Activated T-helper 1 cell treated with Interleukin-2 at 50 U/mL for 16 hours (primary cell): Measurements from ENCODE around the gene CCDC149.

Experiments
- DNase-seq: peaks from one replicate; pipeline ENCODE4 v3.0.0-alpha.2; 2020; ENCODE audit warnings: low read depth

The CCDC149 gene

DNA sequence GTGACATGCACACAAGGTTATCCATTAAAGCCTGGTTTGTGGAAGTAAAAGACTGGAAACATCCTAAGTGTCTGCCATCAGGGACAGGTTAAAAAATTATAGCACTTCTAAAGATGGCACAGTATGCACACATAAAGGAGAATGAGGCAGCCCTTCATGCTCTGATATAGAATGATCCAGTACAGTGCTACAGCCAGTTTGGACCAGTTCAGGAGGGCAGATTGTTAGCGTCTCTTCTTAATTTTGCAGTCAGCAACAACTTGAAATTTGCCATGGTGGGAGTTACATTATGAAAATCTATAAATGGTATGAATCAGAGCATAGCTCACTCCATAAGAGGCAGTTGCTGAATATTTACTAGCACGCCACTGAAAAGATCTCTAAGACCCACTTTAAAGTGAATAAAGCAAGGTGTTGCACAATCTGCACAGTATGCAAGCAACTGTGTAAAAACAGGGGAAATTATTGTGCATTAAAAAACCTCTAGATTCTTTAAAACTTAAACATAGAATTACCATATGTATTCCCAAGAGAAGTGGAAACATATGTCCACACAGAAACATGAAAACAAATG, 137.7 kb downstream of the CCDC149 start:
- DNase-seq, result no peak

DNA sequence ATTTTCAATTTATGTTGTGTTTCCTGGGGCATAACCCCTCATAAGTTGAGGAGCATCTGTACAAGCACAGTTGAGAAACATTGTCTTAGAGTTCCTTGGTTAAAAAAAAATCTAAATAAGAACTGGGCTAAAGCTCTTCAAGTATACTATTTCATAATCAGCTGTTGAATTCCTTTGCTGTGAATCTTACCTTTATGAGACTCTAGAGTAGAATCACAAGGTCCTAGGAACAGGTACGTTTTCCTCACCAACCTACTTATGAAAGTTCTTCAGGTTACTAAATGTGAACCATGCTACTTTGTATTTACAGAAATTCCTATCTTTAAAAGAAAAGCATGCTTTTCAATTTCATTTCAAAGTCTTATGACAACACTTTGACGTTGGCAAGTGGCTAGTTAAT, 138.4 kb downstream of the CCDC149 start:
- no peak for DNase-seq

DNA sequence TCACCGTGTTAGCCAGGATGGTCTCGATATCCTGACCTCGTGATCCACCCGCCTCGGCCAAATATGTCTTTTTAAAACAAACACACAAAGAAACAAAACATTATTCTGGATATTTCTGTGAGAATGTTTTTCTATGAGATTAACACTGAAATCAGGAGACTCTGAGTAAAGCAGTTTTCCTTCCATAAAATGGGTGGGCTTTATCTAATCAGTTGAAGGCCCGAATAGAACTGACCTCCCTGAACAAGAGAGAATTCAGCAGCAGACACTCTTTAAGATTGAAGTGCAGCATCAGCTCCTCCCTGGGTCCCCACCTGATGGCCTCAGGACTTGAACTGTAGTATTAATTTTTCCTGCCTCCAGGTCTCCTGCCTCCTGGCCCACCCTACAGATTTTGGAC, 139.9 kb downstream of the CCDC149 start:
- DNase-seq, result no peak

DNA sequence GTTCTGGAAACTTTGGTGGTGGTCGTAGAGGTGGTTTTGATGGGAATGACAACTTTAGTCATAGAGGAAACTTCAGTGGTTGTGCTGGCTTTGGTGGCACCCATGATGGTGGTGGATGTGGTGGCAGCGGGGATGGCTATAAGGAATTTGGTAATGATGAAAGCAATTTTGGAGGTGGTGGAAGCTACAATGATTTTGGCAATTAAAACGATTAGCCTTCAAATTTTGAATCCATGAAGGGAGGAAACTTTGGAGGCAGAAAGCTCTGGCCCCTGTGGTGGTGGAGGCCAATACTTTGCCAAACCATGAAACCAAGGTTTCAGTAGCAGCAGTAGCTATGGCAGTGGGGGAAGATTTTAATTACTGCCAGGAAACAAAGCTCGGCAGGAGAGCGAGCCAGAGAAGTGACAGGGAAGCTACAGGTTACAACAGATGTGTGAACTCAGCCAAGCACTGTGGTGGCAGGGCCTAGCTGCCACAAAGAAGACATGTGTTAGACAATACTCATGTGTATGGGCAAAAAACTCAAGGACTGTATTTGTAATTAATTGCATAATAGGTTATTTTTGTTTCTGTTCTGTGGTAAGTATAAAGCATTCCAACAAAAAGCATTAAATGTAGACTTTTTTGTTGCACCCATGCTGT, 140.7 kb downstream of the CCDC149 start:
- no peak for DNase-seq

DNA sequence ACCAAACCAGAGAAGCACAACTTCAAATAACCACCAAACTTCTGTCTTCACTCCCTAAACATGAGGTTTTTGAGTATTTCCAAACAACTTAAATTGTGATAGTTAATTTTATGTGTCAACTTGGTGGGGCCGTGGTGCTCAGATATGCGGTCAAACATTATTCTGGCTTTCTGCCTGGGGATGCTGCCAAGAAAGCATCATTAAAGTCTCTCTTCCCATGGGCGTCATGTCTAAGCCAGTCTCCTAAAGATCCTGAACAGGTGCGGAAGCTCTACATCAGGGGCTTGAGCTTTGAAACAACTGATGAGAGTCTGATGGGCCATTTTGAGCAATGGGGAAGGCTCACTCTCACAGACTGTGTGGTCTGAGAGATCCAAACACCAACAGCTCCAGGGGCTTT, 141.6 kb downstream of the CCDC149 start:
- no peak for DNase-seq

DNA sequence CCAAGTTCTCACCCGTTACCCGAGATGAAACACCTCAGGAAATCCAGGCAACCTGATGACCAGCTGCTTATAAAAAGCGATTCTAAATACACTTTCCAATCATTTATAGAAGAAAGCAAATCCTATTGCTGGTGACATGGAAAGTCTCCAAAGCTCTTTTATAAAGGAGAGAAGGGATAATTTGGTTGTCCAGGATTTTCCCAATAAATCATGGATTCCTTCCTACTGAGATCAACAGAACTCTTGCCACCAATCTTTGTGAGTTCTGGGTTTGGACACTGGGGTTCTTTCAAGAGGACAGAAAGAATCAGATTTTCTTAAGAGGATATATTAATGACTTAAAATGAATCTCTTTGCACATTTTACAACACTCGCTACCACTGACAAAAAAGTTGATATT, 142.2 kb downstream of the CCDC149 start:
- DNase-seq, result no peak

DNA sequence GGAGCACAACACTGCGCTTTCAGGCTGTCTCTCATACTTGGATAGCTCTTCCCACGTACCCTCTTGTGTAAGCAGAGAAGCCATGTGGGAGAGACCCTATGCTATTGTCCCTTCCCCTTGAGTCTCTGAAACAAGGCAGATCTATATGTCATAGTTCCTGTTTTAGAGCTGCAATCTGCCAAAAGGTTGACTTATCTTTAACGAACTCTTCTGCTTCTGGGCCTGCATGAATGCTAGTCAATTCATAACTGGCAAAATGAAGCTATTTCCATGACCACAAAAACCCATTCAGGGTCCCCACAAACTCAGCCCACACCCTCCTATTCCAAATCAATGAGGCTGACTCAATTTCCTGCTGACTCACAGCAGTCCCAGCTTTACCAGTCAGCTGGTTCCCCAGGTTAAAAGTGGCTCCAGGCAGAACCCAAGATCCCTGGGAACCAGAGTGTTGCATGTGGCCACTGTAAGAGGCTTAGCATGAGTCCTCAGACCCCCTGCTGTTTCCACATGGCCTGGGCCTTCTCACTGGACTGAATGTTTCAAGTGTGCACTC, 142.7 kb downstream of the CCDC149 start:
- DNase-seq, result no peak

DNA sequence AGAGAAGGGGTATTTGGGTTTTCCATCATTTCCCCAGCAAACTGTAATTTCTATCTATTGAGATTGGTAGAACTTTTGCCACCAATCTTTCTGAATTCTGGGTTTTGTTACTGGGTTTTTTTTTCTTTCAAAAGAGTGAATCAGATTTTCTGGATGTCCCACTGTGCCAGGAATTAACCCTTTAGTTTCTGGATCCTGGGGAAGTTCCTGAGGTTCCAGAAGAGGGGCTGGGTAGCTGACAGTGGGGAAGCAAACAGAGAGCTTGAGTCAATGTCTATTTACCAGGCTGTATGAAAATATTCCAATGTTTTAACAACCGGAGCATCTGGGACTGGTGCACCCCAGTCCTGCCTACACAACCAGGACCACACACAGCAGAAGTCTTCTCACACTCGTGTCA, 143.3 kb downstream of the CCDC149 start:
- DNase-seq, result no peak

DNA sequence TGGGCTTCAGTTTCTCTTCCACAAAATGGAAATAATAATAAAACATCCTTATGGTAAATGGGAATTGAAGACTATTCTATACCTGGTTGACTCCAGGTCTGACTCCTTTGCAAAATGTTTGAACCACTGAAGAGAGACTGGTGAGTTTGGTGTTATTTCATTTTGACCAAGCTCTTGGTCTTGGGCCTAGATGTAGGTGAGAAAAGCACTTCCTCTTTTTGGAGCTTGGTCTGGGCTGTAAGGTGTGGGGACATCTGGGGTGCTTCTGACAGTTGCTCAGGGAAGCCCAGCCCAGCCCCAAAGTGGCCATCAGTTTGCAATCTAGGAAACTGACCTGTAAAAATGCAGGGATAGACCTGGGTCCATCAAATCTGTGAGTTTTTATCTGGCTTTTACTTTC, 144.2 kb downstream of the CCDC149 start:
- DNase-seq, result no peak

DNA sequence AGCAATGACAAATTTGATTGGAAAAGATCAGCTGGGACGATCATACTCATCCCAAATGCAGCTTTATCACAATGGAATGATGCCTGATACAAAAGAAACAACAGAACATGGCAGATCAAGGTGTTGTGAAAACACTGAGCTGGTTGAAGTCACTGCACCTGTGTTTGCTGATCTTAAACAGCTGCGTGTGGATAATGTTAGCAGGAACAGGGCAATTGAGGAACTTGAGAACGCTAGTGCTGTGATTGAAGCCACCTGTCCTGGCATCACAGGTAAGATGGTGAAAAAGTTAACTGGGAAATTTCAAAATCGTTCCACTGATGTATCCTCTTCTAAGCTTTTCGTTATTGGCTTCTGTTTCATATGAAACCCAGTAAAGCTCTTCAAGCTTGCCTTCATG, 144.8 kb downstream of the CCDC149 start:
- no peak for DNase-seq

DNA sequence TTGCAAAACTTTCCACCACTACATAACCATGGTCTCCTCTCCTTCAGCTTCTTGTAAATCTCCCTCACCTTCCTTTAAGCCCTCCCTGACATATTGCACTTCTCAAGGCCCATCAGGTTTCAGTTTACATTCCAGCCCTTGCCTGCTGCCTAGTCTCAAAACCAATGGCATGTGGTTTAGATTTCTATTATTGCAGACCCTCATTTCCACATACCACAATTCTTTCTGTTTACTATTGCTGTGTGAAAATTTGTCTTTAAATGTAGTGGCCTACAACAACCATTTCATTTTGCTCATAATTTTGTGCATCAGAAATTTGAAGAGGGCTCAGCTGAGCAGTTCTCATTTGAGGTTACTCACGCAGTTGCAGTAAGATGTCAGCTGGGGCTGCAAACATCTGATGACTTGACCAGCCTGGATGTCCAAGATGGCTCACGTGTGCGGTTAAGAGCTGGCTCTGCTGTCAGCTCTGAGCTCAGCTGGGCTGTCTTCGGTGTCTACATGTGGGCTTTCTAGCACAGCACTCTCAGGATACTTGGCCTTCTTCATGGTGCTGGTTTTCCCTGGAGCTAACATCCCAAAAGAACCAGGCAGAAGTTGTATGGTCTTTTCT, 147.4 kb downstream of the CCDC149 start:
- no peak for DNase-seq

DNA sequence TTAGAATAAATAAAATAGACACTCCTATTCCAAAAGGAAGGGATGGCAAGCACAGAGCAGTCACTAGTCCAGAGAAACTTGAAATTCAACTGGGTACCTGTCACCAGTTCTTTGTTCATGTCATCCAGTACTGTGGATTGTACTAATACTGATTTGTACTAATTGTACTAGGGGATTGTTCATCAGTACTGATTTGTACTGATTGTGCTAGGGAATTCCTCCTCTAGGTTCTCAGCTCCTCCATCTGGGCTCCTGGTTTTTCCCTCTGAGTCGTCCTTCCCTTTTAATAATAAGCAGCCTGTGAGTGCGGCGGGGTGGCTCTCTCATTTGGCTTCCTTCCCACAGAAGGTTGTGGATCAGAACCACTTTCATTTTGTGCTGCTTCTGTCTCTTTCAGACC, 148.5 kb downstream of the CCDC149 start:
- no peak for DNase-seq

DNA sequence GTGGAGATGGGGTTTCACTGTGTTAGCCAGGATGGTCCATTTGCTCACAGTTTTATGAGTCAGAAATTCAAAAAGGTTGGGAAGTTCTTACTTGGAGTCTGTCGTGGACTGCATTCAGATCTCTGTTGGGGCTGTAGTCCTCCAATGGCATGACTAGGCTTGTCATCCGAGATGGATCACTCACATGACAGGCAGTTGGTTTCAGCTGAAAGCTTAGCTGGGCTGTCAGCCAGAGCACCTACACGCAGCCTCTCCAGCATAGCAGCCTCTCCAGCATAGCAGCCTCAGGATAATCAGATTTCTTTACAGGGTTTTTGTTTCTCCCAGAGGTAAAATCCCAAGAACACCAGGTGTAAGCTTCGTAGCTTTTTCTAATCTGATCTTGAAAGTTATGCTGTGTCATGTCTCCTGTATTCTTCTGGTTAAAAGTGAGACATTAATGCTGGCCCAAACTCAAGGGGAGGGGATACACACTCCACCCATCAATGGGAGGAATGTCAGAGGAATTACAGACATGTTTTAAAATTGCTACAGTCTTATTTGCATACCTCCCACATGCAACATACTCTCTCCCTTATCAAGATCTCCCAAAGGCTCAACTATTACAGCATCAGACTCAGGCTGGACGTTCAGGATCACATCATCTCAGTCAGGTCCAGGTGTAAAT, 149.1 kb downstream of the CCDC149 start:
- DNase-seq, result no peak
